Breast epithelium (tissue), 3 donors: Measurements from ENCODE around the gene THPO.

Experiments used
- CTCF ChIP-seq, 3 donors: fragments of 450-650 bp; IDR thresholded peaks; one replicate each; pipeline ENCODE4 v1.5.1; 2016 to 2017; ENCODE audit warnings: antibody characterized with exemption in 3 of 3, mild to moderate bottlenecking in 3 of 3, moderate library complexity in 3 of 3
- POLR2A ChIP-seq: fragments of 450-650 bp; IDR thresholded peaks from one replicate; pipeline ENCODE4 v1.6.1; 2016; ENCODE audit warnings: antibody characterized with exemption, mild to moderate bottlenecking, moderate library complexity

- TF ChIP-seq CTCF (IDR thresholded peaks at IDR 0.05) (no peak), POLR2A (no peak)
Measured at GRCh38 chr3:184348057-184348382, 30.0 kb downstream of the THPO start.
